GM19043 (cell line): ENCODE results near the gene ZSWIM6.

Experiments used
- ATAC-seq: cut with Tn5 transposase; IDR thresholded peaks from one replicate; pipeline ENCODE4 v1.9.1; 2021; ENCODE audit warnings: low read depth; ENCODE audit not compliant: unreplicated experiment

The ZSWIM6 gene

DNA sequence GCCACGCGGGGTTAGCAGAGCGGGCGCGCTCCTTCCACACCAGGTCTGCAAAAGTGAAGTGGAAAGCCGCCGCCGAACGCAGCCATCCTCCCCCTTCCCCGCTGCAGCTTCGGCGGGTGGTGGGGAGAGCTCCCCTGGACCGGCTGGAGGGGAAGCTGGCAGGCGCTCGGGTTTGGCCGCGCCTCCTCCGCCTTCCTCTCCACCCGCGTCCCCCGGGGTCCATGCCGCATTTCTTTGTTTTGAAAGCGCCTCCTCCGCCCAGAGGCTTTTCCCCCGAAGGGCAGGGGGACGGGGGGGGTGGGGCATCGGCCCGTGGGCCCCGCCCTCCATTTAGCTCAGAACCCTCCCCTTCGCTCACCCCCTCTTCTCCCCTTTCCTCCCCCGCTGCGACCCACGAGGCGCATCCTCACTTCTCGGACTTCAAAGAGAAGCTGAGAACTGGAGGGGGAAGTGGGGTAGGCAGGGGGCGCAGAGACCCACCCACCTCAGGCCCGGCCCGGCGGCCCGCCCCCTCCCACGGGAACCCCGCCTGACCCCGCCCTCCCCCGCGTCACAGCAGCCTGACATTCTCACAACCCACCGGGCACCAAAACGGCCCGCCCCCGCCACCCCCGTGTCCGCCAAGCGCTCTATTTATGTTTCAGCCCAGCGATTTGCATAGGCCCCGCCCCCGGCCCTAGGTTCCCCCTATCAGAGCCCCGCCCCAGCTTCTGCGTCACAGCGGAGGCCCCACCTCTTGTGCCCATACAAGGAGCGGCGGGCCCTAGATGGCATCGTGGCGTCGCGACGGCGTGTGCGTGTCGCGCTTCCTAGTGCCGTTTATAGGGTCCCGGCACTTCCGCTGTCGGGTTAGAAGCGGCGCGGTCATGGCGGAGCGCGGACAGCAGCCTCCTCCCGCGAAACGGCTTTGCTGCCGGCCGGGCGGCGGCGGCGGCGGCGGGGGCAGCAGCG, at the start of gene ZSWIM6:
Gene ZSWIM6, plus strand, starts transcription at position 852 of the 951 bp plus-strand sequence. Its CDS starts 15 bp downstream, at position 867.
- peak; percentile 65 for ATAC-seq

DNA sequence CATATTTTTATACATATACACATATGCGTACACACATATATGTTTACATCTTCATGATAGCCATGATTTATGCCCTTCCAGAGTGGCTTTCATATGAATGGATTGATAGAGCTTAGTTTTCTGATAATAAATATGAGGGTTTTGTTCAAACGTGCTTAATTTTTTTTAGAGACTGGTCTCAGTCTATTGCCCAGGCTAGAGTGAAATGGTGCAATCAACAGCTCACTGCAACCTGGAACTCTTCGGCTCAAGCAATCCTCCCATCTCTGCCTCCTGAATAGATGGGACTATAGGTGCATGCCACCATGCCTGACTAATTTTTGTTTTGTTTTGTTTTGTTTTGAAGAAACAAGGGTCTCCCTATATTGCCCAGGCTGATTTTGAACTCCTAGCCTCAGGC, 48.6 kb upstream of the ZSWIM6 start:
- no peak for ATAC-seq

DNA sequence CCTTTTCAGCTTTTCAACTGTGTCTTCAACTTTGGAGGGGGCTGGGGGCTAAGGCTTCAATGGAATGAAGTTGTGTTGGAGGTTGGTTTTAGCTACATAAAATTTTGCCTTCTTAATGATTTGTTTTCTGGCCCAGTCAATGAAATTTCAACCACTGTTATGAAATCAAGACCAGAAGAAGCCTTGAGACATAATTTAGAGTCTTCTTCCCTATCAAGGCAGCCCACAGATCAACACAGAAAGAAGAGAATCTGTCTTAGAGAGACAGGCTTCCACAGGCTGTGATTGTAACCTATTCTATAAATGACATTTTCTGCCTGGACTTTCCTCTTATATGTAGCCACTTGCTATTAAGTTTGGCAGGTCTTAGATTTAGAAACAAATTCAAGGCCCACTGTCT, 46.5 kb upstream of the ZSWIM6 start:
- ATAC-seq = no peak

DNA sequence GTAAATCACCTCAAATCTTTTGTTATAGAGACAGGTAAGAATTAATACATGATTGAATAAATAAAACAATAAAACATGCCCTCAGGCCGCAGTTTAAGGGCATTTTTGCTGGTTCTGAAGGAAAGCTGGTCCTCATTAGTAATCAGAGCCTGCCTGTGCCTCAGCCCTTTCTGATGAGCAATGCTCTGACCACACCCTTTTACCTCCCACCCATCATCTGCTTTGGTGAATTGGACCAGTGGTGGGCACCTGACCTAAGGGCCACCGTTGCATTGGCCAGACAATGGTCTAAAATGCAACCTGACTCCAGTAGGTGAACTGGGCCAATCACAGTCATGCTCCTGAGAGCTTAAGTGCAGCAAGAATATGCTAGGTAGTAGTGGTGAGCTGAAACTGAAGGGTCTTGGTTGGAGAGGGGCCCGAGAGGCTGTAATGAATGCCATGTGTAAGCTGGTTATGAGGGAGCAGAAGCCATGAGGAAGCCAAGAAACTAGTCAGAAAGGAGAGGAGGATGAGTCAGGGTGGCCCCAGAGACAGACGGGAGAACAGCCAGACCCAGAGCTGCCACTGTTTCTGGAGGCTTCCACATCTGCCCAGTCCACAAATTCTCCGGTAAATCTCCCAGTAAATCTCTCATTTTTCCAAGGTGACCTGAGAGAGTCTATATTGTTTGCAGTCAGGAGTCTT, 45.5 kb upstream of the ZSWIM6 start:
- ATAC-seq = no peak

DNA sequence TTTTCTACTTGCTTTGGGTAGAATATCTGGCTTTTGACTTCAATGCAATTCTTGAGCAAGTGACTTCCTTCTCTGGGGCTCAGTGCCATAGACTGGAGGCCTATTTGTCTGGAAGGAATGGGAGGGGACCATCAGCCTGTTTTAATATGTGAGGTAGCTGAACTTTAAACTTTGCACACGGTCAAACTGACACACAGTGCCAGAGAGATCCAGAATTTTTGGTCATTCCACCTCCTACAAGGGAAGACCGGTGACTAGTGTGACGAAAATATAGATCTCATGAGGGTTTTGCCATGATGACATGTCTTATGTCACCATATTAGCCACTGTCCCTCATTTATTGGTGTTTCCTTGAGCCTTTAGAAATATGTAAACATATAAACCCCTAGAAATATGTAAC, 44.6 kb upstream of the ZSWIM6 start:
- no peak for ATAC-seq

- no peak for ATAC-seq
Observed at GRCh38 chr5:61289241-61289640, 42.8 kb upstream of the ZSWIM6 start.

GRCh38 chr5:61289669-61290306, 42.3 kb upstream of the ZSWIM6 start:
- ATAC-seq = no peak

DNA sequence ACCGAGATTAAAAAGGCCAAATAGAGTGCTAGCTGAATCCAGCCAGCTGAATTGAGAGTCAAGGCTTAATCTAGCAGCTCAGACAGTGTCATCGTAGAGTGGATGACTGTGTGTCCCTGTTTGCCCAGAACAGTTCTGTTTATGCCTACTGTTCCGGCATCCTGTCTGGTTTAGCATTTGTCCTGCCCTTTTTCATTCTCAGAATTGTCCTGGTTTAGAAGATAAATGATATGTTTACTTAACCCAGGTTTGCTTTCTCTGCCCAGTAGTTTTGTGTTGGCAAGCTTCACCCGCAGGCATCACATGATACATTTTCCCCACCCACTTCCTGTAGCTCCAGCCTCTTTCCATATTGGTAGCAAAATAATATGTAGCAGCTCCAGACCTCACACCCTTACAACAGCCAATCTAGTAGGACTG, 41.3 kb upstream of the ZSWIM6 start:
- no peak for ATAC-seq

DNA sequence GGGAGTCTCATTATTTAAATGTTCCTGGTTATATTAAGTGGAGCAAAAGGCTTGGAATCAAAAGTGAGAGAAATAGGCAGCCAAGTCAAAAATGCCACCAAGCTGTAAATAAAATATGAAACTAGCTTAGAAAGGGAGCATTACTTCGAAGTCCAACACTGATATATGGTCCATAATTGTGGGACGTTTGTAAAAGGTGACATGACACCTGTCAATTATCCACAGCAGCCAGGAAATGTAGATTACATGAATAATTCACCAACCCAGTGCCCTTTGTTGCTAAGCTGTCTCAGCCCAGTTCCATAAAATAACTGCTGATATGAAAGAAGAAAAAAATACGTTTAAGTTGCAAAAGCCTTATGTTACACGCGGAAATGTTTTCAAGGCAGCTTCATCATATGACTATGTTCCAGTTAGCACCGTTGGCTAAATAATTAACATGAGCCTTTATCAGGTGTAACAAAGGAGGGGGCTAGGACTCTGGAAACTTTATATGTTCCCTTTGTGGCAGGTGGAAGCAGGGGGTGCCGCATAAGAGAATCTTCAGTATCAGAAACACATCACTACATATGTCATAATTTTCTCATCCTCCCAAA, 39.9 kb upstream of the ZSWIM6 start:
- no peak for ATAC-seq

DNA sequence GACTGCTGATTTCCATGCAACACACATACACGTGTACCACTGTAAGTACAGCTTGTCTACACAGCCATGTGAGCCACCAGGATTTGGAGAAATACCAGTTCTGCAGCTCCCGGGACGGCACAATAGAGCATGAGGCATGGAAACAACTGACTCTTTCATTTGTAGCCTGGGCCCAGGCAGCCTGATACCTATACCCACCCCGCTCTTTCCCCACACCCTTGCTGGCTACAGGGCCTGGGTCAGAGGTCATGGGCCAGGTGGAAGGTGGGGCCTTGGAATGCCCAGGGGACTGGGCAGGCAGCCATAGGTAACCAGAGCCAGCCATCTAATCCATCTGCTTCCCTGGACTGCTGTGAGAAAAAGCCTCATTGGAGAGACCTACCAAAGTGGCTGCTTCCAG, 39.0 kb upstream of the ZSWIM6 start:
- ATAC-seq = no peak

- ATAC-seq = no peak
Observed at GRCh38 chr5:61293873-61294272, 38.2 kb upstream of the ZSWIM6 start.

DNA sequence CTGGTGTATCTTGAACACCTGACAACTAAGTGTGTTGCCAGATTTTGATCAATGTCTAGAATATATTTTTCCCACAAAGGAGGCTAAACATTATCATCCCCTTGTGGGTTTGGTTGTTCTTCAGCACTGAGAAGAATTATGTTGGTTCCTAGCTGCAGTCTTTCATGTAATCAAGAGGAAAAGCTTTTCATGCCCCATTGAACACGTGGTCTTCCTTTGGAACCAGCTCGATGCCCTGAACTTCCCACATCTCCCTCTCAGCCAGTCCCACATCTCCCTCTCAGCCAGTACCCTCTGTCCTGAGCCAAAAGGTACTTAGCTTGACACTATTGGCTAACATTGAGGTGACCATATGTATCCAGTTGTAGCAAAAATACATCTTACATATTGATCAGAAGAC, 36.7 kb upstream of the ZSWIM6 start:
- ATAC-seq = no peak

DNA sequence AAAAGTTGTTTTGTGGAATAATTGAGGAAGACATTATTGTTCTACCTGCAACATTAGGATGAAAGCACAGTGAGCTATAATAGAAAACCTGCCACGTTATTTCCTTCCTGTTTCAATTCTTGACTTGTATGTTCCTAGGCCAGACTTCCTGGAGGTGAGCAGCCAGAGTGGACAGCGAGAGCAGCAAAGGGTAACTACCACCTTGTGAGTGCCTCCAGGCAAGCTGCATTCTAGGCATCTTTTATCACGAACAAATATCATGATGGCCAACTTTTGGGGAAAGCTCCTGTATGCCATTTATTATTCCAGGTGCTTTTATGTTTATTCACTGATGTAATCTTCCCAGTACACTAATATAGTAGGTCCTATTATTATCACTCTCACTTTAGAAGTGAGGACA, 34.0 kb upstream of the ZSWIM6 start:
- no peak for ATAC-seq

DNA sequence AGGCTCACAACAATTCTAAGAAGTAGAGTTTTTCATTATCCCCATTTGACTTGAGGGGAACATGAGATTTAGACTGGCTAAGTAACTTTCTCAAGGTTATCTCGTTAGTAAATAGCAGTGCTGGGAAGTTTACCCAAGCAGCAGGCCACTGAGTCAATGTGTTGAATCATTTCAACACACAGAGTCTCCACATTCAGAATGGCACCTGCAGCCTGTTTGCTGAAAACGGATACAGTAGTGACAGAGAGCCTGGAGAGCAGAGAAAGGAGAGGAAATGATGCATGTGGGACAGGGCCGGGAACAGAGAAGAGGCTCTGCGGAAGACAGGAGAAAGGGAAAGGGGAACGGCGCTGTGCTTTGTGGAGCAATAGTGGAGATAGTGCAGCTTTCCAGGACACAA, 33.5 kb upstream of the ZSWIM6 start:
- ATAC-seq = no peak

- no peak for ATAC-seq
Observed at GRCh38 chr5:61299261-61299681, 32.8 kb upstream of the ZSWIM6 start.

GRCh38 chr5:61301341-61302199, 30.5 kb upstream of the ZSWIM6 start:
- ATAC-seq = no peak

- ATAC-seq = no peak
Observed at GRCh38 chr5:61302200-61302563, 29.9 kb upstream of the ZSWIM6 start.

DNA sequence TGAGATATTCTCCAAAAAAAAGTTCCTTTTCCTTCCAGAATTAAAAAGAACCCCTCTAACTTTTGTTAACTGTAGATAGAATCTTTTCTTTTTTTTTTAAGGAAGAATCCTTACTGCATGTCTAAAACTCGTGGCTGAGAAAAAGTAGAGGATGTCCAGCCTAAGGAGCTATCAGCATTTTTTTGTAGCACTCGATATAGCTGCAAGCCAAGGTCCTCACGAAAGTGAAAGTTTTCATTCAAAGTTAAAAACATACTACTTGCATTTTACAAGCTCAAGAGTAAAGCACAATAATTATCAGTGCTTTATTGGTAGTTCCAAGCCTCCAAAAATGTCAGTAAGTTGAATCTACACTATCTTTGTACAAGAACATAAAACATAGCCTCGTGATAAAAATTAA, 28.7 kb upstream of the ZSWIM6 start:
- ATAC-seq = no peak

DNA sequence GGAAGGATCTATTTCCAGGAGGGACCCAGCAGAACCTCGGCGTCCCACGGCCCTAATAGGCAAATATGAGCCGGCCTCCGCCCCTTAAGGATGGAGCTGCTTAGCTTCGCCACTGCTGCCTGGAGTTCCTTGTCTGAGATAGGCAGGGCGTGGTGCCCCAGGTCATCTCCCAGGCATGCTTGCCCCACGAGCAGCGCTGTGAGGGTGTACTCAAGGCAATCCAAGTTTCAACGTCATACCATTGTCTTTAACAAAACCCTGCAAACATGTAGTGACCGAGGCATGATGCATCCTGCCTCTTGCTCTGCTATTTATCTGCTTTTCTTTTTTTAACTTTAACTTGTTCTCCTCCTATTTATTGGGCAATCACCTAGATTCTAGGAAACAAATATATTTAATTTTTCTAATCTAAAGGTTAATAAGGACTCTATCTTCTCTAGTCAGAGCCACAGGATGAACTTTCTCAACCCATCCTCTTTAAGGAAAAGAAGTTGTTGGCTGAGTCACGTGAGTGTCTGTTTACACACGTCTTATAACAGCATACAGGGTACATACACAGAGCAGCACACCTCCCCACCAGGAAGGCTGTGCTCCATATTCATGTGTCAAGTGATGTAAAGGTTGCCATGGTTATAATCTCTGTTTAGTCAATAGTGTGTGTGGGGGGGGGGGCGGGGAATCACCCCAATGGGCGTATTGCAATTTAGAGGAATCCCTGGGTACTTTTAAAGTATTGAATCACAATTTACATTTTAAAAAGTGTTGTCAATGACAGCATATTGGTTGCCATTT, 27.3 kb upstream of the ZSWIM6 start:
- ATAC-seq = no peak
